HG03280 (cell line): ENCODE measurements around the gene TYK2.
"Not testable (repeated sequence)": the region's sequence is repeated elsewhere in the genome, so short reads cannot be mapped to it uniquely, and the experiment has no call there.

Source experiments
- ATAC-seq: cut with Tn5 transposase; IDR thresholded peaks from one replicate; pipeline ENCODE4 v1.9.1; 2021; ENCODE audit warnings: mild to moderate bottlenecking, moderate library complexity; ENCODE audit not compliant: unreplicated experiment

Gene TYK2

DNA sequence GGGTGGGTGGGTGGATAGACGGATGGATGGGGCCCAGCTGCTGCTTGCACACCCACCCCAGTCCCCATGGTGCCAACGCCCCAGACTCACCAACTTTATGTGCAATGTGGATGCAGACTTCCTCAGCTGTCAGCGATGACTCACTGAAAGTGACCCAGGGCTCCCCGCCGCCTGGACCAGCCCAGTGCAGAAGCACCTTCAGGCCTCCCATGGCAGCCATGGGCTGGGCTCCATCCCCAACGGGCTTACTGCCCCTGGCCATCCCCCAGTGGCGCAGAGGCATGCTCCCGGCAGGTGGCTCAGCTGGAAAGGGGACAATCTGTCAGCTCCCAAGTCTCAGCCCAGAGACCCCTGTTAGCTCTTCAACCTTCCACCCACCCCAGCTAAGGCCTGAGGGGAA lies 2.2 kb downstream of the TYK2 start:
- no peak for ATAC-seq

DNA sequence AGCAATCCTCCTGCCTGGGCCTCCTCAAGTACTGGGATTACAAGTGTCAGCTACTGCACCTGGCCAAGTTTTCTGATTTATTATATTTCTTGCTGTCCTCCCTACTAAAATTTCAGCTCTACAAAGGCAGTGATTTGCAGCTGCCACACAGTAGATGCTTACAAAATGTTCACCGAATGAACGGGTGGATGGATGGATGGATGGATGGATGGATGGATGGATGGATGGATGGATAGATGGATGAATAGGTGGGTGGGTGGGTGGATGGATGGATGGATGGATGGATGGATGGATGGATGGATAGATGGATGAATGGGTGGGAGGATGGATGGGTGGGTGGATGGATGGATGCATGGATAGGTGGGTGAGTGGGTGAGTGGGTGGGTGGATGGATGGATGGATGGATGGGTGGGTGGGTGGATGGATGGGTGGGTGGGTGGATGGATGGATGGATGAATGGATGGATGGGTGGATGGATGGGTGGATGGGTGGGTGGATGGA lies 3.2 kb downstream of the TYK2 start:
- not testable (repeated sequence) for ATAC-seq

DNA sequence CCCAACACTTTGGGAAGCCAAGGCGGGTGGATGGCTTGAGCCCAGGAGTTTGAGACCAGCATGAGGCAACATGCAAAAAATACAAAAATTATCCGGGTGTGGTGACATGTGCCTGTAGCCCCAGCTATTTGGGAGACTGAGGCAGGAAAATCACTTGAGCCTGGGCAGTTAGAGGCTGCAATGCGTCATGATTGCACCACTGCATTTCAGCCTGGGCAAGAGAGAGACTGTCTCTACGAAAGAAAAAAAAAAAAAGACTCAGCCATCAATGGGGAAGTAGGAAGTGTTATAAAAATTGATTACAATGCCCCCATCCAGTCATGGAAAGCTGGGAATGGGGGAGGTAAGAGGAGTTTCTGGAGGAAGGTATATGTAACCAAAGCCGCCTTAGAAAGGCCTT lies 5.4 kb downstream of the TYK2 start:
- no peak for ATAC-seq

DNA sequence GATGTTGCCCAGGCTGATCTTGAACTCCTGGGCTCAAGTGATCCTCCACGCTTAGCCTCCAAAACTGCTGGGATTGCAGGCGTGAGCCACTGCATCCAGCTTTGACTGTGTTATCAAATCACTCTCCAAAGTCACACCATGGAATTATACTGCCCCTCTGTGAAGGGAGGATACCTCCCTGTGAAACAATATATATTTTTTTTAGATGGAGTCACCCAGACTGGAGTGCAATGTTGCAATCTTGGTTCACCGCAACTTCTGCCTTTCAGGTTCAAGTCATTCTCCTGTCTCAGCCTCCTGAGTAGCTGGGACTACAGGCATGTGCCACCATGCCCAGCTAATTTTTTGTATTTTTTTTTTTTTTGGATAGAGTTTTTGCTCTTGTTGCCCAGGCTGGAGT lies 7.7 kb downstream of the TYK2 start:
- no peak for ATAC-seq

DNA sequence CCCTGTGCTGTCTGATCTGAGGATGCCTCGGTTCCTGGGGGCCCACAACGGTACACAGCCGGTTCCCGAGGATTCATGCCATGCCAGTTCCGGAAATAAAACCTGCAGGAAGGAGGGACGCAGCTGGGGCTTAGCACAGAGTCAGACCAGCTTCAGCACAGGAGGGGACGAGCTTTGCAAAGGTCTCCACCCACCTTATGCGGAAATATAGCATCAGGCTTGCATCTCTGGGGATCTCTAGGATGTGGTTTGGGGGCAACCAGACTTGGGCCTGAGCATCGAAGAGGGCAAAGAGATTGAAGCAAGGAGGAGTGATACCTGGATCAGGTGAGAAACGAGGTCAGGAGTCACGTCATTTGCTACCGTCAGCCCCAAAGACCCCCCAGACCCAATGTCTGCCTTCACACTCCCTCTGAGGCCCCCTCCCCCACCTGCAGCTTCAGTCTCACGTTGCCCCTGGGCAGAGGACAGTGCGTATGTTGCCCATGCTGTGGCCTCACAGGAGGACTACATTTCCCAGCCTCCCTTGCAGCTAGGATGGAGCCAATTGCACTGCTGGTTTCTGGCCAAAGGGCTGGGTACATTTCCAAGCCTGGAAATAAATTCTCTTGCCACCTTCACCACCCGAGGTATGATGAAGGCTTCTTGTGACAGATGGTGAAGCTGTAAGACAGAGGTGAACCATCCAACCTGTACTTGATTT lies 12.1 kb downstream of the TYK2 start:
- no peak for ATAC-seq

DNA sequence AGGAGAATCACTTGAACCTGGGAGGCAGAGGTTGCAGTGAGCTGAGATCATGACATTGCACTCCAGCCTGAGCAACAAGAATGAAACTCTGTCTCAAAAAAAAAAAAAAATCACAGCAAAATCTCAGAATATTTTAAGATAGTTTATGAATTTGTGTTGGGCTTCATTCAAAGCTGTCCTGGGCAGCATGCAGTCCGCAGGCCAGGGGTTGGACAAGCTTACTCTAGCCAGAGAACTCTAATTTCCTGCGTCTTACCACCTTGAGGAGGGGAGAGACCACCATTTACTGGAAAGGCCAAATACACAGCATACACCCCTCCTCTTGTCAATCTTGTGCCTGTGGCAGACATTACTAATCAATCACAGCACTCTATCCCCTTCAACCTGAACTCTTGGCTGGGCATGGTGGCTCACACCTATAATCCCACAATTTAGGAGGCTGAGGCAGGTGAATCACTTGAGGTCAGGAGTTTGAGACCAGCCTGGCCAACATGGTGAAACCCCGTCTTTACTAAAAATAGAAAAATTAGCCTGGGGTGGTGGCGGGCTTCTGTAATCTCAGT lies 13.3 kb downstream of the TYK2 start:
- not testable (repeated sequence) for ATAC-seq

DNA sequence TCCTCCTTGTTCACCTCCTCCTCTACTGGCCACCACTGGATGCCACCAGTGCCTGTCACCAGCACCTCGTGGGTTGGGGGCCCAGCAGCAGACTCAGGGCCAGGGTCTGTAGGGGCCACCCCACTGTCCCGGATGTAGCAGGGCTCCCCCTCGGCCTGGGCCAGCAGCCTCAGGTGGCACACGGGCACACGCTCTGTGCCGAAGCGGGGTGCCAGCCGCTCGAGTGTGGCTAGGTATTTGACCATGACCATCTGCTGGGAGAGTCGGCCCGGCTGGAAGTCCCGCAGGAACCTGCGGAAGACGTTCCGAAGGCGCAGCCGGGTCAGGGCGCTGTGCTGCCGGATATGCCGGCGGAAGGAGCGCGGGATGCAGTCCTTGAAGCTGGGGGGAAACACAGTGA lies 14.9 kb downstream of the TYK2 start:
- no peak for ATAC-seq

DNA sequence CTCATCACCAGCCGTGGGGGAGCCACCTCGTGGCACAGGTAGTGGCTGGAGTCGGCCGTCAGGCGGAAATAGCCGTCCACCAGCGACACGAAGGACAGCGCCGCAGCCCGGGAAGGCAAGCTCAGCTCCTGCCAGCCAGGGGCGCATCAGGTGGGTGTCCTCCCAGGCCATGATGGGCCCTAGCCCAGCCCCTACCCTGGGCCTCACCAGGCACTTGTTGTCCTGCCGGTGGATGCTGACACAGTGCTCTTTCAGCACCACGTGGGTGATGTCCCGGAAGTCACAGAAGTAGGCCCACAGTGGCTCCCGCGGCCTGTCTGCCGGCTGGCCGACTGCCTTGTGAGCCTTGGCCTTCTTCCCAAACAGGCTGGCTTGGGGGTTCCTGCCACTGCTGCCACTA lies 15.7 kb downstream of the TYK2 start:
- ATAC-seq: no peak

DNA sequence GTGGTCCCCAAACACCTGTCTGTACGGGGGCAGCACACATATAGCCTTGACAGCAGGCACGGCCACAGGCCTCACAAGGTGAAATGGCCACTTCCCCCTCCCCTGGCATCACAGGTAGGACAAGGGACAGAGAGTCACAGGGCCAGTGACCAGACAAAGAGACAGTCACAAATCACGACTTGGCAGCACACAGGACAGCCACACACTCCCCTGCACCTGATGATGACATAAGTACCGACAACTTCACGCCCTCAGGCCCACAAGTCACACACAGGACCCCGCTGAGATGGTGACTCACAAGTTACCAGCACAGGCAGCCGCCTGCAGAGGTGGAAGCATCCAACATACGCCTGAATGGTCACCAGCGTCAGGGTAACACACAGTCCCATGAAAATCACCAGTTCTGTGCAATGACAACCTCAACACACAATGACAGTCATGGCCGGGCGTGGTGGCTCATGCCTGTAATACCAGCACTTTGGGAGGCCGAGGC lies 16.5 kb downstream of the TYK2 start:
- ATAC-seq: no peak

DNA sequence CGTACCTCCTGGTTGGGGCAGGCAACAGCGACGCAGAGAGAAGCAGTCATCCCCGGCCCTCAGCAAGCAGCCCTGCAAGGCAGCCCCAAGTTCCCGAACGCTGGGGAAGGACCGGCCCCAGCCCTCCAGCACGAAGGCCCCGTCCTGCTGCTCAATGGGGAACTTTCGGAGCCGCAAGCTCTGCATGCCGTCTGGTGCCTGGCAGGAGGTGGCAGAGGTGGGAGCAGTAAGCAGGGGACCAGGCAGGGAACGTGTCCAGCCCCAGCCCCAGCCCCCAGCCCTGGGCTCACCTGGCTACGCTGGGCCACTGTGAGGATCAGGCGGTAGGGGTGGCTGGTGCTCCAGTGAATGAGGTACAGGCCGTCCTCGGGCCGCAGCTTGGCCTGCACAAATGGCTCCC lies 18.1 kb downstream of the TYK2 start:
- no peak for ATAC-seq

DNA sequence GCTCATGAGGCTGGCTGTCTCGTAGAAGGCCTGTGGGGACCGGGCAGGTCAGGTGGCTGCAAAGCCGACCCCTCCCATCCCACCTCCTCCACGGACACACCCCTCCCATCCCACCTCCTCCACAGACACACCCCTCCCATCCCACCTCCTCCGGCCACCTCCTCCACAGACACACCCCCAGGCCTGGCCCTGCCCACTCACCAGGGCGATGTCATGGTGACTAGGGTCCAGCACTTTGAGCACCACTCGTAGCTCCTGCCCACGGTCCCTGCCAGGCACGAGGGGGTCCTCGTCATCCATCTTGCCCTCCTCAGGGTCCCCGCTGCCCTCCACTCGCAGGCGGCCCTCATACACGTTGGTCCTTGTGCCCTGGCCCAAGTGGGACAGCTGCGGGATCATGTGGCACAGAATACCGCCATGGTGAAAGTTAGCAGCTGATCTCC lies 18.8 kb downstream of the TYK2 start:
- no peak for ATAC-seq

DNA sequence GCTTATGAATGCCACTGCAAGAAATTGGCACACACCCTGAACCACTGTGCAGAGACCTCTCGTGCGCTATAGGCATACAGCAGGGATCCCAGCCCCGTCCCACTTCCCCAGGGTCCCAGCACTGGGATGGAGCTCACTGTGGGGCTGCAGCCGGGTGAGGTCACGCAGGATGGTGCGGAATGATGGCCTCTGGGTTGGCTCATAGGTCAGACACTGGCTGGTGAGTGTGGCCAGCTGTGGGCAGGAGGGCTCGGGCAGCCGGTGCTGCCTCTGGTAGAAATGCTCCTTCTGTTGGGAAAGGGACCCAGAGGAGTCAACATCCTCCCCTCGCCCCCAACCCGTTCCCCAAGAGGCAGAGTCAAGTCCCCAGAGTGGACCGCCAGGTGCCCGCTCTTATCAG lies 23.9 kb downstream of the TYK2 start:
- no peak for ATAC-seq

DNA sequence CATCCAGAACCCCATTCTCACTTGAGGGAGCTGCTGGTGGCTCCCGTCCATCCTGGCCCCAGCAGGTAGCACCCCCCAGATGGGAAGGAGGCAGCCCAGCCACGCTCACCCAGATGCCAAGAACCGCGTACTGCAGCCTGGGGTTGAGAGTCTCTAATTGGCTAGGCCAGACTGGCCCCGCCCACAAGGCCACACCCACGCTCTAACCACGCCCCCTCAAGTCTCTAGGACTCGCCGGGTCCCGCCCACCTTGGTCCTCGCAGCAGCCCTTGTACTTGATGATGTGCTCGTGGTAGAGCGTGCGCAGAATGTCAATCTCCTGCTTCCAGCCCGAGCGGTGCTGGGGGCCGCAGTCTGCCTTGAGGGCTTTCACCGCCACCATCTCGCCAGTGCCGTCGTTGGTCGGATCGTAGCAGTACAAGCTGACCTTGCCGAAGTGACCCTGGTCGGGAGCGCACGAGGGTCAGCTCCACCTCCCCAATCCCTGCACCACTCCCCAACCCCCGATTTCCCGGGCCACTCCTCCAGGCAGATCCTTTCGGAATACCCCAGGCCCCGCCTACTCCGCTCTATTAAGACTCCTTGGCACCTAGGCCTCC lies 26.5 kb downstream of the TYK2 start:
- ATAC-seq: no peak

DNA sequence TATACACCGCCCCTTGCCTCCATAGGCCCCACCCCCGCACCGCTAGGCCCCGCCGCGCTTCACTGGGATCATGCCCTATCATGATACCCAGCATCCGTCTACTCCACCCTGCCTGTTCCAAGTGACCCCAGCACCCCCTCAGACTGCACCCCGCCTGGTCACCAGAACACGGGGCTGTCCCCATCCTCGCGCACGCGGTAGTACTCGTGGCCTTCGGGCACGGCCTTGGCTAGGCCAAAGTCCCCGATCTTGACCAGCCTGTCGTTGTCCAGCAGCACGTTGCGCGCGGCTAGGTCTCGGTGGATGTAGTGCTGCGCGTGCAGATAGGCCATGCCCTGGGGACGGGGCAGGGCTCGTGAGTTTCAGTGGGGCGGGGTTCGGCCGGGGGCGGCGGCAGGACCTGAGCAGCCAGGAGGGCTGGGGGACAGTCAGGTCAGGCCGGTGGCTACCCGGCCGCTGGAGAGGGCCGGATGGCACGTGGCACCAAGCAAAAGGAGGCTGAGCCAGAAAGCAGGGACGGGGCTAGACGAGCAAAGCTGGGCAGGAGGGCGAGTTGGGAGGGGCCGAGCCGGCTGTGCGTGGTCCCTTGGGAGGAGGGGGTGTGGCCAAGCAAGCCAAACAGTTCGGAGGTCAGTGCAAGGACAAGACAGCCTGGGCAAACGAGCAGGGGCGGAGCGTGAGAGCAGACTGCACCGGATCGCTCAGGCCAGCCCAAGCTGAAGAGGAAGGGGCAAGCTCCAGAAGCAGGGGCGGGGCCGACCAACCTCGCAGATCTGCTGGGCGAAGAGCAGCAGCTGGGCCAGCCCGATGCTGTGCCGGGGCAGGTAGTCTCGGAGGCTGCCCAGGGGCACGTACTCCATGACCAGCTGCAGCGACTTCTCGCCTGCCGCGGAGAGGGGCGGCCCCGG lies 27.4 kb downstream of the TYK2 start:
- no peak for ATAC-seq

DNA sequence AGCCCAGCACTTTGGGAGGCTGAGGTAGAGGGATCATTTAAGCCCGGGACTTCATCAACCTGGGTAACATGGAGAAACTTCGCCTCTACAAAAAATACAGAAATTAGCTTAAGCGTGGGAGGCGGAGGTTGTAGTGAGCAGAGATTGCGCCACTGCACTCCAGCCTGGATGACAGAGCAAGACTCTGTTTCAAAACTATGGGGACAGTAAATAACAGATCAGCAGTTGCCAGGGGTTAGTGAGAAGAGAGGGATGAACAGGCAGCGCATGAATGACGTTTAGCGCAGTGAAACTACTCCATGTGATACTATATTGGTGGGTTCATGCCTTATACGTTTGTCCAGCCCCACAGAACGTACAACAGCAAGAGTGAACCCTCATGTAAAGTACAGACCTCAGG lies 33.9 kb downstream of the TYK2 start:
- no peak for ATAC-seq

DNA sequence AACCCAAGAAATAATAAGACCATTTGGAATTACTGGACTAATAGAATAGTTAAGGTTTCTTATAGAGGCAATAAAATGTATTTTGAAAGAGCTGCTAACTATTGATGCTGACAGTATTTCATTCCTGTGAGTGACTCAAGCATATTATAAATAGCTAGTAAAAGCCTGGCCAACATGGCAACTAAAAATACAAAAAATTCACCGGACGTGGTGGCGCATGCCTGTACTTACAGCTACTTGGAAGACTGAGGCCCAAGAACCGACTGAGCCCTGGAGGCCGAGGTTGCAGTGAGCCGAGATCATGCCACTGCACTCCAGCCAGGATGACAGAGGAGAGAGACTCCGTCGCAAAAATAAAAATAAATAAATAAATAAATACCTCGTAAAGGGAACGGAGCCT lies 35.6 kb downstream of the TYK2 start:
- ATAC-seq: no peak

DNA sequence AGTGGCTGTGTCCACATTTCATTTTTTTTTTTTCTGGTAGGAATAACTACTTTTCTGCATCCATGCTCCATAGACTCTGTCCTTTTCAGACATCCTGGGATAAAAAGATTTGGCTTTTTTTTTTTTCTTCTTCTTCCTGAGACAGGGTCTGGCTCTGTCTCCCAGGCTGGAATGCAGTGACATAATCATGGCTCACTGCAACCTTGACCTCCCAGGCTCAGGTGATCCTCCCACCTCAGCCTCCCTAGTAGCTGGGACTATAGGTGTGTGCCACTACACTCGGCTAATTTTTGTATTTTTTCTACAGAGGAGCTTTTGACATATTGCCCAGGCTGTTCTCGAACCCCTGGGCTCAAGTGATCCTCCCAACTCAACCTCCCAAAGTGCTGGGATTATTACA lies 36.9 kb downstream of the TYK2 start:
- no peak for ATAC-seq

DNA sequence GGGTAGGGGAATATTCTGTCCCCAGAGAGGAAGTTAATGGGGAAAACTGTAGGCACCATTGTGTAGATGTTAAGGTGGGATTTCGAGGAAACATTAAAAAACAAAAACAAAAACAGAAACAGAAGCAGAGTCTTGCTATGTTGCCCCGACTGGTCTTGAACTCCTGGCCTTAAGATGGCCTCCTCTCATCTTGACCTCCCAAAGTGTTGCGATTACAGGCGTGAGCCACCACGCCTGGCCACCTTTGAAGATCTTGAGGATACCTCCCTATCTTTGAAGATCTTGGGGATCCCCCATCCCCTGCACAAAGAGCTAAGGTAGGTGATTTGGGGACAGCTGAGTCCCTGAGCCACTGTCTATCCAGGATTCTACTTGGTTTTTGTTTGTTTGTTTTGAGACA lies 40.4 kb downstream of the TYK2 start:
- ATAC-seq: no peak

DNA sequence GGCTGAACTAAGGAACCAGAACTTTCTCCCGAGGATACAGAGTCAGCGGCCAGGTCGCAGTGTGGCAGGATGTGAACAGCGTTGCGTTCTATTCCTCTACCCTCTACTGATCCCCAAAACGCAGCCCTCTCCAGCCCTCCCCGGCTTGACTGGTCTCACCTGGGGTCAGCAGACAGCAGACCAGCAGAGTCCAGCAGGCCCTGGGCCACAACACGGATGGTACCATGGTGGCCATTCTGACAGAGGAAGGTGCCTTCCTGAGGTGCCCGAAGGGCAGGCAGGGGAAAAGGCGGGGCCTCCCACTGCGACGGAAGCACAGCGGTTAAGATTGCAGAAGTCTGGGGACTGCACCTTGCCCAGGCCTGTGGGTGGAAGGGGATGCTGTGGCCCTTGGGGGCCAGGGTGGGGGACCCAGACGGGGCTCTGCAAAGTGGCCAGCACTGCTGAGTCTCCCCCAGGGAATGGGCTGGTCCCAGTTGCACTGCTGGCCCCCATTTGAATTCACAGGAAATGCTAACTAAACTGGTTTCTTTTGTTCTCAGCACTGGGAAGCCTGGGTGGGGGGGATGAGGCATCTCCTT lies 40.9 kb downstream of the TYK2 start, which contains the start of gene ICAM3:
TSS of gene ICAM3 (minus strand) at position 245 of the 581 bp plus-strand sequence. CDS start at position 235, 10 bp downstream.
- ATAC-seq: peak; percentile 56

DNA sequence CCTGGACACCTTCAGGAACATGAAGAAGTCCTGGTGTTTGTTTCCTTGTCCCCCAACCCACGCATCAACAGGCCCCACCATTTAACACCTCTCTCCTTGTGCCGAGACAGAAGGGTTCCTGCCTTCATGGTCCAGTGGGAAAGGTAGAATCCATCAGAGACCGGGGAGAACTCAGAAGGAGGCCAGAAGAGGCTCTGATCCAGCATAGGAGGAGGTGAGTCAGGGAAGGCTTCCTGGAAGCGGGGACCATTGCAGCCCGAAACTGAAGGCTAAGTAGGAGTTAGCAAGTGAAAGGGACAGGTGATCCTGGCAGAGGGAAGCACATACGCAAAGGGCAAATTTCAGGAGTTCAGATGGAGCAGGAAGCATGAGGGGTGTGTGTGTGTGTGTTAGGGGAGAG lies 41.4 kb downstream of the TYK2 start:
- ATAC-seq: no peak

DNA sequence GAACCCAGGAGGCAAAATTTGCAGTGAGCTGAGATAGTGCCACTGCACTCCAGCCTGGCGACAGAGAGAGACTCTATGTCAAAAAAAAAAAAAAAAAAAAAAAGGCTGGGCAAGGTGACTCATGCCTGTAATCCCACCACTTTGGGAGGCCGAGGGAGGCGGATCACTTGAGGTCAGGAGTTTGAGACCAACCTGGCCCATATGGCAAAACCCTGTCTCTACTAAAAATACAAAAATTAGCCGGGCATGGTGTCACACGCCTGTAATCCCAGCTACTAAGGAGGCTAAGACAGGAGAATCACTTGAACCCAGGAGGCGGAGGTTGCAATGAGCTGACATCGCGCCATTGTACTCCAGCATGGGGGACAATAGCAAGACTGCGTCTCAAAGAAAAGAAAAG lies 43.6 kb downstream of the TYK2 start:
- ATAC-seq: not testable (repeated sequence)
